K562 (cell line): Measurements from ENCODE around the gene NDC1. TPM values are rescaled to one million over a fixed set of nuclear protein-coding genes. Genes with fewer than 3 reads are reported as not detected.

ENCODE experiments used
- CGGBP1 ChIP-seq: fragments of 250-450 bp; sonication (Bioruptor Pico); IDR thresholded peaks from 2 replicates; pipeline ENCODE4 v1.9.0; 2021; ENCODE audit warnings: mild to moderate bottlenecking
- DNMT1 ChIP-seq: fragments of 450-650 bp; IDR thresholded peaks from 2 replicates; pipeline ENCODE4 v1.6.1; 2016; ENCODE audit warnings: antibody characterized with exemption, mild to moderate bottlenecking
- HOMEZ ChIP-seq: fragments of 250-450 bp; sonication (Bioruptor Pico); IDR thresholded peaks from 2 replicates; pipeline ENCODE4 v1.4.0; 2020; ENCODE audit warnings: mild to moderate bottlenecking, moderate library complexity
- MAFF ChIP-seq: IDR thresholded peaks from 2 replicates; pipeline ENCODE4 v1.6.1; 2012; ENCODE audit warnings: low read length, improper control_type of control experiment
- TEAD4 ChIP-seq, 2 experiments: sonication (generic) in 1 of 2; formaldehyde crosslinking in 1 of 2; IDR thresholded peaks; 2 replicates each; pipeline versions ENCODE4 v1.6.1 to v1.8.0; 2012 to 2022; ENCODE audit warnings: borderline replicate concordance in 1 of 2, inconsistent platforms in 1 of 2, low read length in 1 of 2, mild to moderate bottlenecking in 1 of 2, missing genetic modification reagents in 1 of 2
- TSC22D4 ChIP-seq: fragments of 450-650 bp; IDR thresholded peaks from 2 replicates; pipeline ENCODE4 v1.6.1; 2016; ENCODE audit warnings: missing genetic modification characterization, missing biosample characterization, control low read depth
- ZNF764 ChIP-seq: fragments of 250-450 bp; sonication (Bioruptor Pico); IDR thresholded peaks from 2 replicates; pipeline ENCODE4 v1.4.0; 2020; ENCODE audit warnings: low read depth, mild to moderate bottlenecking, moderate library complexity
- polyA plus RNA-seq, 8 experiments: library from polyadenylated mRNA; depleted of rRNA in 4 of 8; stranded (reverse) in 5 of 8; unstranded in 3 of 8; fragments of >200 nt; fragmentation: Nextera tagmentation in 2 of 8; fragmentation: Illumina TruSeq in 1 of 8; extraction: Ambion mirVana in 2 of 8; extraction: Trizol in 1 of 8; gene quantifications; 2 replicates each; pipeline versions ENCODE4 v1.2.1 to v1.2.3, GENCODE V29; 2011 to 2014; ENCODE audit warnings: inconsistent platforms in 1 of 8, missing spikeins in 1 of 8
- total RNA-seq, 7 experiments: library from RNA; depleted of rRNA in 6 of 7; stranded (reverse); fragments of >200 nt in 6 of 7; fragmentation: Illumina TruSeq in 2 of 7; extraction: Trizol in 2 of 7; gene quantifications; 2 replicates each; pipeline versions ENCODE4 v1.2.1 to v1.2.3, GENCODE V29; 2011 to 2021; ENCODE audit warnings: low replicate concordance in 1 of 7
- TF ChIP-seq, protein P1 (sequence below): fragments of 250-450 bp; sonication (Bioruptor Pico); IDR thresholded peaks from 2 replicates; pipeline ENCODE4 v1.9.0; 2021; ENCODE audit warnings: mild to moderate bottlenecking, inconsistent platforms

NDC1 gene
- total and polyA plus RNA-seq, 9 of the 15 experiments (the other 6 are each of a cell fraction or from before 2014, with no cell fraction given) = 26.9 to 102 (median 64.5) TPM

DNA sequence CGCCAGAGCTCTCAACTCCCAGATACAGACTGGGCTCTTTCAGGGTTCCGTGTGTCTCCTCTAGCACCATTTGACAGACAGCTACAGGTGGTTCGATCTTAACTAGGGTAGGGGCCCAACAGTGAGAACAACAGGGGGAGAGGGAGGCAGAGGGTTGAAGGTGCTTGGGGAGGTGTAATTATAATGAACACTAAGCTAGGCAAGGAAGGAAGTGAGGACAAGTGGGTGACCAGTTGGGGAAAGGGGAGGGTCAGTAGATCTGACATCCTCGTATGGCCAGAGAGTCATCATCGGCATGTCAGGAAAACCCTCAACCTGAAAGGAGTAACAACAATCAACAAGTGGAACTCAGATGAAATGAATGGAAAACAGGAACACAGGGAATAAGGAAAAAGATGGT is 121.9 kb downstream of the NDC1 start (continued):
- TF ChIP-seq TEAD4 (IDR thresholded peaks at IDR 0.05; ENCODE audit: low read length) (no peak), TEAD4 (CRISPR knock-in tag; IDR thresholded peaks at IDR 0.05; ENCODE audit: borderline replicate concordance) (no peak), CGGBP1 (no peak), ZNF764 (no peak), MAFF (no peak), HOMEZ (CRISPR knock-in tag) (no peak), TSC22D4 (tag) (no peak), DNMT1 (no peak)
- TF ChIP-seq, protein P1, sequence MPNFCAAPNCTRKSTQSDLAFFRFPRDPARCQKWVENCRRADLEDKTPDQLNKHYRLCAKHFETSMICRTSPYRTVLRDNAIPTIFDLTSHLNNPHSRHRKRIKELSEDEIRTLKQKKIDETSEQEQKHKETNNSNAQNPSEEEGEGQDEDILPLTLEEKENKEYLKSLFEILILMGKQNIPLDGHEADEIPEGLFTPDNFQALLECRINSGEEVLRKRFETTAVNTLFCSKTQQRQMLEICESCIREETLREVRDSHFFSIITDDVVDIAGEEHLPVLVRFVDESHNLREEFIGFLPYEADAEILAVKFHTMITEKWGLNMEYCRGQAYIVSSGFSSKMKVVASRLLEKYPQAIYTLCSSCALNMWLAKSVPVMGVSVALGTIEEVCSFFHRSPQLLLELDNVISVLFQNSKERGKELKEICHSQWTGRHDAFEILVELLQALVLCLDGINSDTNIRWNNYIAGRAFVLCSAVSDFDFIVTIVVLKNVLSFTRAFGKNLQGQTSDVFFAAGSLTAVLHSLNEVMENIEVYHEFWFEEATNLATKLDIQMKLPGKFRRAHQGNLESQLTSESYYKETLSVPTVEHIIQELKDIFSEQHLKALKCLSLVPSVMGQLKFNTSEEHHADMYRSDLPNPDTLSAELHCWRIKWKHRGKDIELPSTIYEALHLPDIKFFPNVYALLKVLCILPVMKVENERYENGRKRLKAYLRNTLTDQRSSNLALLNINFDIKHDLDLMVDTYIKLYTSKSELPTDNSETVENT = no peak
